Astrocyte (in vitro differentiated cells and primary cell): ENCODE data around the gene RAC2. TPM values are rescaled to one million over a fixed set of nuclear protein-coding genes. Genes with fewer than 3 reads are reported as not detected.

Source experiments
- DNase-seq: peaks from one replicate; pipeline ENCODE4 v3.0.0-alpha.2; 2010; ENCODE audit warnings: low read depth
- FAIRE-seq: peaks from 2 replicates; lab custom pipeline; 2011; peaks lifted over from hg19 to GRCh38; lab: Jason Lieb, UNC
- H2AFZ ChIP-seq: 2 replicates; pipeline ENCODE4 v1.6.0; 2012; ENCODE audit warnings: low read depth, low read length, inconsistent platforms
- H3K27ac ChIP-seq: 2 replicates; pipeline ENCODE4 v1.5.1; 2011; ENCODE audit warnings: low read depth, low read length, inconsistent platforms
- H3K27me3 ChIP-seq: 2 replicates; pipeline ENCODE4 v1.6.0; 2011; ENCODE audit warnings: low read length, inconsistent platforms; ENCODE audit not compliant: insufficient read depth
- H3K36me3 ChIP-seq: 2 replicates; pipeline ENCODE4 v1.5.1; 2011; ENCODE audit warnings: low read length, inconsistent platforms; ENCODE audit not compliant: insufficient read depth
- H3K4me1 ChIP-seq: 2 replicates; pipeline ENCODE4 v1.5.1; 2011; ENCODE audit warnings: low read length, inconsistent platforms; ENCODE audit not compliant: insufficient read depth
- H3K4me2 ChIP-seq: 2 replicates; pipeline ENCODE4 v1.6.0; 2012; ENCODE audit warnings: low read length, inconsistent platforms
- H3K4me3 ChIP-seq: 2 replicates; pipeline ENCODE4 v1.5.1; 2011; ENCODE audit warnings: low read depth, mild to moderate bottlenecking, low read length, inconsistent platforms; ENCODE audit not compliant: insufficient read depth
- H3K79me2 ChIP-seq: 2 replicates; pipeline ENCODE4 v1.6.0; 2012; ENCODE audit warnings: mild to moderate bottlenecking, low read length, inconsistent platforms; ENCODE audit not compliant: insufficient read depth
- H3K9ac ChIP-seq: 2 replicates; pipeline ENCODE4 v1.6.0; 2012; ENCODE audit warnings: mild to moderate bottlenecking, low read length, inconsistent platforms
- H3K9me3 ChIP-seq: 2 replicates; pipeline ENCODE4 v1.5.1; 2012; ENCODE audit warnings: low read depth, mild to moderate bottlenecking, low read length, inconsistent platforms; ENCODE audit not compliant: insufficient read depth
- H4K20me1 ChIP-seq: 2 replicates; pipeline ENCODE4 v1.6.0; 2012; ENCODE audit warnings: low read length, inconsistent platforms; ENCODE audit not compliant: insufficient read depth
- H3K27ac Mint-ChIP-seq: one replicate; pipeline ENCODE4 v1.8.0; 2021; ENCODE audit warnings: mild to moderate bottlenecking, mixed read lengths; ENCODE audit not compliant: unreplicated experiment
- H3K27me3 Mint-ChIP-seq: one replicate; pipeline ENCODE4 v1.8.0; 2021; ENCODE audit warnings: low read depth, mixed read lengths; ENCODE audit not compliant: unreplicated experiment
- H3K36me3 Mint-ChIP-seq: one replicate; pipeline ENCODE4 v1.8.0; 2021; ENCODE audit warnings: low read depth, mixed read lengths; ENCODE audit not compliant: unreplicated experiment
- H3K4me1 Mint-ChIP-seq: one replicate; pipeline ENCODE4 v1.8.0; 2021; ENCODE audit warnings: low read depth, mixed read lengths; ENCODE audit not compliant: unreplicated experiment
- H3K4me3 Mint-ChIP-seq: one replicate; pipeline ENCODE4 v1.8.0; 2021; ENCODE audit warnings: mild to moderate bottlenecking, moderate library complexity, mixed read lengths; ENCODE audit not compliant: unreplicated experiment
- H3K9me3 Mint-ChIP-seq: one replicate; pipeline ENCODE4 v1.8.0; 2021; ENCODE audit warnings: mild to moderate bottlenecking, mixed read lengths; ENCODE audit not compliant: unreplicated experiment
- CTCF ChIP-seq: IDR thresholded peaks from 2 replicates; pipeline ENCODE4 v1.5.1; 2011; ENCODE audit warnings: low read depth, mild to moderate bottlenecking, inconsistent platforms, low read length, moderate library complexity; ENCODE audit not compliant: insufficient read depth
- EZH2 ChIP-seq: IDR thresholded peaks from 2 replicates; pipeline ENCODE4 v1.6.1; 2012; ENCODE audit warnings: mild to moderate bottlenecking, low read length, inconsistent platforms; ENCODE audit not compliant: insufficient read depth
- total RNA-seq: library from RNA; stranded (reverse); gene quantifications from 2 replicates; pipeline ENCODE4 v1.2.1, GENCODE V29; 2021

The RAC2 gene
- total RNA-seq, 1 donor from 2014 or later = 0.61 TPM

GRCh38 chr22:37182101-37182948 lies 61.7 kb downstream of the RAC2 start:
- no peak overlapping the region for H3K4me3 Mint-ChIP-seq
- no peak overlapping the region for H3K27ac ChIP-seq
- peaks cover 14% of the 10 kb centered on the region for H3K4me1 Mint-ChIP-seq
- TF ChIP-seq CTCF (no peak), EZH2 (no peak)
- DNase-seq (no peak), FAIRE-seq (no peak)
- H3K4me3 ChIP-seq = no peak overlapping the region
- no peak overlapping the region for H3K4me2 ChIP-seq
- H3K27ac Mint-ChIP-seq = no peak overlapping the region
- H3K36me3 ChIP-seq = no peaks in the 10 kb centered on the region
- peaks cover 10% of the 10 kb centered on the region for H3K4me1 ChIP-seq
- peaks cover 24% of the 10 kb centered on the region for H3K27me3 Mint-ChIP-seq
- no peak overlapping the region for H2AFZ ChIP-seq
- H3K9me3 ChIP-seq = no peaks in the 10 kb centered on the region
- peaks cover 2% of the 10 kb centered on the region for H3K9me3 Mint-ChIP-seq
- no peaks in the 10 kb centered on the region for H3K79me2 ChIP-seq
- H3K36me3 Mint-ChIP-seq = peaks cover 2% of the 10 kb centered on the region
- H3K27me3 ChIP-seq = no peaks in the 10 kb centered on the region
- no peak overlapping the region for H3K9ac ChIP-seq
- no peaks in the 10 kb centered on the region for H4K20me1 ChIP-seq

- no peak overlapping the region for H3K27ac ChIP-seq
- Mint-ChIP-seq H3K27me3 (peaks cover 25% of the 10 kb centered on the region), H3K9me3 (peaks cover 2% of the 10 kb centered on the region), H3K4me3 (no peak overlapping the region), H3K27ac (peak overlapping the region; percentile 85), H3K4me1 (peaks cover 15% of the 10 kb centered on the region), H3K36me3 (peaks cover 2% of the 10 kb centered on the region)
- H3K79me2 ChIP-seq = no peaks in the 10 kb centered on the region
- no peaks in the 10 kb centered on the region for H4K20me1 ChIP-seq
- peaks cover 10% of the 10 kb centered on the region for H3K4me1 ChIP-seq
- H3K9me3 ChIP-seq = no peaks in the 10 kb centered on the region
- H2AFZ ChIP-seq = no peak overlapping the region
- H3K36me3 ChIP-seq = no peaks in the 10 kb centered on the region
- no peaks in the 10 kb centered on the region for H3K27me3 ChIP-seq
- FAIRE-seq = no peak
- H3K4me2 ChIP-seq = no peak overlapping the region
- H3K9ac ChIP-seq = no peak overlapping the region
- DNase-seq = no peak
- H3K4me3 ChIP-seq = no peak overlapping the region
- TF ChIP-seq EZH2 = no peak
- TF ChIP-seq CTCF = no peak
These were observed 62.4 kb downstream of the RAC2 start for GRCh38 chr22:37181681-37182080.
